HEK293 (cell line): ENCODE measurements around the gene SART1.
A peak's percentile ranks its signal among the peaks of the same experiment; 100 is the strongest.

Source experiments
- CTCF ChIP-seq: fragments of 450-650 bp; formaldehyde crosslinking; IDR thresholded peaks from 2 replicates; pipeline ENCODE4 v1.5.1; 2016; ENCODE audit warnings: missing biosample characterization, missing genetic modification characterization
- GLIS2 ChIP-seq: fragments of 450-650 bp; formaldehyde crosslinking; IDR thresholded peaks from 2 replicates; pipeline ENCODE4 v1.5.1; 2016; ENCODE audit warnings: missing biosample characterization, missing genetic modification characterization
- KLF10 ChIP-seq: fragments of 450-650 bp; IDR thresholded peaks from 2 replicates; pipeline ENCODE4 v1.5.1; 2018; ENCODE audit warnings: missing biosample characterization, mild to moderate bottlenecking, missing genetic modification characterization
- KLF17 ChIP-seq: fragments of 450-650 bp; formaldehyde crosslinking; IDR thresholded peaks from 2 replicates; pipeline ENCODE4 v1.5.1; 2016; ENCODE audit warnings: missing biosample characterization, missing genetic modification characterization
- YY1 ChIP-seq: fragments of 450-650 bp; formaldehyde crosslinking; IDR thresholded peaks from 2 replicates; pipeline ENCODE4 v1.5.1; 2018; ENCODE audit warnings: missing biosample characterization, missing genetic modification characterization
- ZBTB10 ChIP-seq: fragments of 450-650 bp; formaldehyde crosslinking; IDR thresholded peaks from 2 replicates; pipeline ENCODE4 v1.5.1; 2016; ENCODE audit warnings: missing biosample characterization, missing genetic modification characterization
- ZBTB20 ChIP-seq: fragments of 450-650 bp; formaldehyde crosslinking; IDR thresholded peaks from 2 replicates; pipeline ENCODE4 v1.5.1; 2016; ENCODE audit warnings: missing biosample characterization, missing genetic modification characterization
- ZBTB48 ChIP-seq: fragments of 450-650 bp; formaldehyde crosslinking; IDR thresholded peaks from 2 replicates; pipeline ENCODE4 v1.5.1; 2016; ENCODE audit warnings: missing biosample characterization, missing genetic modification characterization
- ZFHX2 ChIP-seq: fragments of 450-650 bp; formaldehyde crosslinking; conservative IDR thresholded peaks from 2 replicates; pipeline ENCODE4 v1.5.1; 2016; ENCODE audit warnings: missing biosample characterization, missing genetic modification characterization
- ZFP37 ChIP-seq: fragments of 450-650 bp; formaldehyde crosslinking; IDR thresholded peaks from 2 replicates; pipeline ENCODE4 v1.5.1; 2016; ENCODE audit warnings: missing biosample characterization, missing genetic modification characterization
- ZFP41 ChIP-seq: fragments of 450-650 bp; formaldehyde crosslinking; IDR thresholded peaks from 2 replicates; pipeline ENCODE4 v1.5.1; 2016; ENCODE audit warnings: missing biosample characterization, missing genetic modification characterization, borderline replicate concordance
- ZFP69B ChIP-seq: fragments of 450-650 bp; formaldehyde crosslinking; IDR thresholded peaks from 2 replicates; pipeline ENCODE4 v1.5.1; 2016; ENCODE audit warnings: missing biosample characterization, missing genetic modification characterization
- ZNF24 ChIP-seq: fragments of 450-650 bp; formaldehyde crosslinking; IDR thresholded peaks from 2 replicates; pipeline ENCODE4 v1.5.1; 2016; ENCODE audit warnings: missing biosample characterization, missing genetic modification characterization
- ZNF26 ChIP-seq: fragments of 450-650 bp; formaldehyde crosslinking; IDR thresholded peaks from 2 replicates; pipeline ENCODE4 v1.5.1; 2016; ENCODE audit warnings: missing biosample characterization, missing genetic modification characterization
- ZNF280D ChIP-seq: fragments of 450-650 bp; formaldehyde crosslinking; IDR thresholded peaks from 2 replicates; pipeline ENCODE4 v1.5.1; 2016; ENCODE audit warnings: missing biosample characterization, missing genetic modification characterization
- ZNF398 ChIP-seq: fragments of 450-650 bp; formaldehyde crosslinking; IDR thresholded peaks from 2 replicates; pipeline ENCODE4 v1.5.1; 2017; ENCODE audit warnings: missing biosample characterization, missing genetic modification characterization
- ZNF416 ChIP-seq: fragments of 450-650 bp; formaldehyde crosslinking; IDR thresholded peaks from 2 replicates; pipeline ENCODE4 v1.5.1; 2016; ENCODE audit warnings: missing biosample characterization, missing genetic modification characterization
- ZNF423 ChIP-seq: fragments of 450-650 bp; formaldehyde crosslinking; IDR thresholded peaks from 2 replicates; pipeline ENCODE4 v1.5.1; 2016; ENCODE audit warnings: missing biosample characterization, missing genetic modification characterization
- ZNF514 ChIP-seq: fragments of 450-650 bp; formaldehyde crosslinking; IDR thresholded peaks from 2 replicates; pipeline ENCODE4 v1.5.1; 2016; ENCODE audit warnings: missing biosample characterization, missing genetic modification characterization
- ZNF548 ChIP-seq: fragments of 450-650 bp; formaldehyde crosslinking; IDR thresholded peaks from 2 replicates; pipeline ENCODE4 v1.5.1; 2016; ENCODE audit warnings: missing biosample characterization, missing genetic modification characterization
- ZNF660 ChIP-seq: fragments of 450-650 bp; IDR thresholded peaks from 2 replicates; pipeline ENCODE4 v1.5.1; 2018; ENCODE audit warnings: missing biosample characterization, mild to moderate bottlenecking, missing genetic modification characterization
- ZNF830 ChIP-seq: fragments of 450-650 bp; IDR thresholded peaks from 2 replicates; pipeline ENCODE4 v1.5.0; 2018; ENCODE audit warnings: missing biosample characterization, missing genetic modification characterization, low read depth, mild to moderate bottlenecking, moderate library complexity
- TF ChIP-seq, protein P1 (sequence below): fragments of 450-650 bp; formaldehyde crosslinking; IDR thresholded peaks from 2 replicates; pipeline ENCODE4 v1.5.1; 2016; ENCODE audit warnings: missing biosample characterization, missing genetic modification characterization
- TF ChIP-seq, protein P2 (sequence below): fragments of 450-650 bp; formaldehyde crosslinking; IDR thresholded peaks from 2 replicates; pipeline ENCODE4 v1.5.1; 2016; ENCODE audit warnings: missing biosample characterization, missing genetic modification characterization

The SART1 gene

DNA sequence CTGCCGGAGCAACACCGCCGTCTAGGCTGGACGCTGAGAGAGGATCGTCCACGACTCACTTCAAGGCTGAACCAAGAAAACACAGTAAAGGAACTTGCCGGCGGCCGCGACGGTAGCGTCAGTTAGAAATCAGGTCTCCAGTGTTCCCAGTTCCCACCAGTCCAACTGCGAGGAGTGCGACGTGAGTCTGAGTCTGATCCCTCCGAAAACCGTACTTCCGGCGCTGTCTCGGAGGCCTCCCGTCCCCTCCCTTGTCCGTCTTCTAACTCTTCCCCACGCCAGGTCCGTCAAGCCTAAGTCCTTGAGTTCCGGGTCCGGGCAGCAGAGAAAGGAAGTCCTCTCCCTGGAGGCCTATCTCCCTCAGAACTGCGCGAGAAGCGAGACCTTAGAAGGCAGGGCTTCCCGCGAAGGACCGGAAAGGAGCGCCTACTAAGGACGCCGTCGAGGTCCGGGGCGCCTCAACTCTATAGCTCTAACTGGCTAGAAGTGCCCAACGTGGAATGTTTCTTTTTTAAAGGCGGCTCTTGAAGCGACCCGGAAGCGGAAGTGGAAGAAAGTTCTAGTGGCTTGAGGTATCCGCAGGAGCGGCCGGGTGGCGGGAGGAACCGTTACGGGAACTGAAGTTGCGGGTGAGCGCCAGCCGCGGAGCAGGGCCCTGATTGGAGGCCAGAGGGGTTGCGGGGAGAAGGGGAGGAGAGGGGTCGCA lies 40.6 kb downstream of the SART1 start, which contains the start of the genes BANF1 and EIF1AD (continued):
- TF ChIP-seq ZNF830 (tag by site-specific recombination) (no peak), ZNF548 (no peak), ZNF398 (tag by site-specific recombination) (peak; percentile 45; the same call in 1 of the 2 replicates), ZNF24 (tag by site-specific recombination) (peak; percentile 94), ZFP41 (no peak), KLF10 (peak; percentile 73; the same call in 1 of the 2 replicates), KLF17 (peak; percentile 99), ZNF280D (tag by site-specific recombination) (peak; percentile 47; the same call in 1 of the 2 replicates), CTCF (tag by site-specific recombination) (no peak), ZNF660 (peak; percentile 97), GLIS2 (peak; percentile 55), ZFHX2 (tag by site-specific recombination) (peak; percentile 64), ZFP37 (tag by site-specific recombination) (peak; percentile 97), ZNF416 (tag by site-specific recombination) (no peak), ZBTB10 (tag by site-specific recombination) (peak; percentile 61; the same call in 1 of the 2 replicates), ZNF514 (tag by site-specific recombination) (no peak), ZNF423 (tag by site-specific recombination) (no peak; the same call in 1 of the 2 replicates), YY1 (tag by site-specific recombination) (peak; percentile 84), ZNF26 (tag by site-specific recombination) (no peak), ZFP69B (tag by site-specific recombination) (peak; percentile 98), ZBTB48 (peak; percentile 96), ZBTB20 (tag by site-specific recombination) (peak; percentile 56; the same call in 1 of the 2 replicates)
- TF ChIP-seq, protein P1, sequence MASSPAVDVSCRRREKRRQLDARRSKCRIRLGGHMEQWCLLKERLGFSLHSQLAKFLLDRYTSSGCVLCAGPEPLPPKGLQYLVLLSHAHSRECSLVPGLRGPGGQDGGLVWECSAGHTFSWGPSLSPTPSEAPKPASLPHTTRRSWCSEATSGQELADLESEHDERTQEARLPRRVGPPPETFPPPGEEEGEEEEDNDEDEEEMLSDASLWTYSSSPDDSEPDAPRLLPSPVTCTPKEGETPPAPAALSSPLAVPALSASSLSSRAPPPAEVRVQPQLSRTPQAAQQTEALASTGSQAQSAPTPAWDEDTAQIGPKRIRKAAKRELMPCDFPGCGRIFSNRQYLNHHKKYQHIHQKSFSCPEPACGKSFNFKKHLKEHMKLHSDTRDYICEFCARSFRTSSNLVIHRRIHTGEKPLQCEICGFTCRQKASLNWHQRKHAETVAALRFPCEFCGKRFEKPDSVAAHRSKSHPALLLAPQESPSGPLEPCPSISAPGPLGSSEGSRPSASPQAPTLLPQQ = peak; percentile 99
- TF ChIP-seq, protein P2, sequence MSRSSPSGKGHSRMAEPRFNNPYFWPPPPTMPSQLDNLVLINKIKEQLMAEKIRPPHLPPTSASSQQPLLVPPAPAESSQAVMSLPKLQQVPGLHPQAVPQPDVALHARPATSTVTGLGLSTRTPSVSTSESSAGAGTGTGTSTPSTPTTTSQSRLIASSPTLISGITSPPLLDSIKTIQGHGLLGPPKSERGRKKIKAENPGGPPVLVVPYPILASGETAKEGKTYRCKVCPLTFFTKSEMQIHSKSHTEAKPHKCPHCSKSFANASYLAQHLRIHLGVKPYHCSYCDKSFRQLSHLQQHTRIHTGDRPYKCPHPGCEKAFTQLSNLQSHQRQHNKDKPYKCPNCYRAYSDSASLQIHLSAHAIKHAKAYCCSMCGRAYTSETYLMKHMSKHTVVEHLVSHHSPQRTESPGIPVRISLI (tag by site-specific recombination) = peak; percentile 97
